ENCODE measurements around the gene IMMP2L. TPM values are rescaled to one million over a fixed set of nuclear protein-coding genes. Genes with fewer than 3 reads are reported as not detected.

The IMMP2L gene
- polyA plus RNA-seq, 1 donor (not counting 4 experiments of a cell fraction or from before 2014, with no cell fraction given): 14.1 TPM

DNA sequence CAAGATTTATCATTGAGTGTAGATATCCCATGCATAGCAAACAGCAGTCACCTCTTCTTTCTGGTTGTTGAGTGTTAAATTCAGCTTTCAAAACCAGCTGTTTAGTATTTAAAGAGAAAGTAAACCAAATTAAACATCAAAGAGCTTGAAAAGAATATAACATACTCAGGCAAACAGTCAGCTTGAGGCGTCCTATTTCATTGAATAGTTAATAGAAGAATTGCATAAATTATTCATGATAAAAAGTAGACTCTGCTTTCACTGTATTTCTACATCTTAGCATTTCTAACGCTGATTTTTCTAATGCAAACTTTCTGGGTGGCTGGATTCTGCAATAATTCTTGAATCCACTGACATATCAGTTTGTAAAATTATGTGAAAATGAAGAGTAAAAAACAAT is 935.9 kb downstream of the IMMP2L start:
- Histone ChIP-seq H3K9ac (ENCODE audit: control insufficient read depth, extremely low read depth, insufficient read depth, low read length) (no peak overlapping the region), H3K79me2 (ENCODE audit: control insufficient read depth, insufficient read depth, low read length) (no peaks in the 10 kb centered on the region), H3K4me3 (ENCODE audit: control insufficient read depth in 2 of 3, extremely low read depth in 1 of 3, insufficient read depth in 2 of 3, low read depth in 1 of 3, low read length in 3 of 3) (no peak overlapping the region), H3K4me2 (ENCODE audit: control insufficient read depth, extremely low read depth, insufficient read depth, low read depth, low read length) (no peak overlapping the region), H2AFZ (ENCODE audit: control insufficient read depth, low read length) (no peak overlapping the region), H4K20me1 (ENCODE audit: control insufficient read depth, extremely low read depth, insufficient read depth, low read length) (no peaks in the 10 kb centered on the region), H3K36me3 (ENCODE audit: control insufficient read depth in 2 of 2, extremely low read depth in 1 of 2, insufficient read depth in 2 of 2, low read length in 2 of 2) (no peaks in the 10 kb centered on the region), H3K27me3 (ENCODE audit: control insufficient read depth, extremely low read depth, insufficient read depth, low read length) (no peaks in the 10 kb centered on the region), H3K4me1 (ENCODE audit: control insufficient read depth, extremely low read depth, insufficient read depth, low read length) (no peaks in the 10 kb centered on the region), H3K9me1 (ENCODE audit: control insufficient read depth, extremely low read depth, insufficient read depth, low read length) (no peaks in the 10 kb centered on the region), H3K27ac (ENCODE audit: control insufficient read depth, insufficient read depth, low read length) (no peak overlapping the region), H3K9me3 (ENCODE audit: control insufficient read depth, low read depth, low read length) (no peaks in the 10 kb centered on the region)
- DNase-seq (ENCODE audit: low read depth, low spot score) (no peak), FAIRE-seq (no peak)
- dilution Hi-C loops (cut with MboI; ENCODE audit: extremely low pct_ligation_motif_present, low sequenced_read_pairs): no loop called here
- TF ChIP-seq, protein P1, sequence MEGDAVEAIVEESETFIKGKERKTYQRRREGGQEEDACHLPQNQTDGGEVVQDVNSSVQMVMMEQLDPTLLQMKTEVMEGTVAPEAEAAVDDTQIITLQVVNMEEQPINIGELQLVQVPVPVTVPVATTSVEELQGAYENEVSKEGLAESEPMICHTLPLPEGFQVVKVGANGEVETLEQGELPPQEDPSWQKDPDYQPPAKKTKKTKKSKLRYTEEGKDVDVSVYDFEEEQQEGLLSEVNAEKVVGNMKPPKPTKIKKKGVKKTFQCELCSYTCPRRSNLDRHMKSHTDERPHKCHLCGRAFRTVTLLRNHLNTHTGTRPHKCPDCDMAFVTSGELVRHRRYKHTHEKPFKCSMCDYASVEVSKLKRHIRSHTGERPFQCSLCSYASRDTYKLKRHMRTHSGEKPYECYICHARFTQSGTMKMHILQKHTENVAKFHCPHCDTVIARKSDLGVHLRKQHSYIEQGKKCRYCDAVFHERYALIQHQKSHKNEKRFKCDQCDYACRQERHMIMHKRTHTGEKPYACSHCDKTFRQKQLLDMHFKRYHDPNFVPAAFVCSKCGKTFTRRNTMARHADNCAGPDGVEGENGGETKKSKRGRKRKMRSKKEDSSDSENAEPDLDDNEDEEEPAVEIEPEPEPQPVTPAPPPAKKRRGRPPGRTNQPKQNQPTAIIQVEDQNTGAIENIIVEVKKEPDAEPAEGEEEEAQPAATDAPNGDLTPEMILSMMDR (optimal IDR thresholded peaks at IDR 0.05 in 1 of 3, IDR thresholded peaks at IDR 0.05 in 1 of 3, conservative IDR thresholded peaks at IDR 0.05 in 1 of 3; ENCODE audit: extremely low read depth in 1 of 3, insufficient read depth in 2 of 3, low read length in 3 of 3): no peak
- TF ChIP-seq EZH2 (IDR thresholded peaks at IDR 0.05; ENCODE audit: low read length): no peak

DNA sequence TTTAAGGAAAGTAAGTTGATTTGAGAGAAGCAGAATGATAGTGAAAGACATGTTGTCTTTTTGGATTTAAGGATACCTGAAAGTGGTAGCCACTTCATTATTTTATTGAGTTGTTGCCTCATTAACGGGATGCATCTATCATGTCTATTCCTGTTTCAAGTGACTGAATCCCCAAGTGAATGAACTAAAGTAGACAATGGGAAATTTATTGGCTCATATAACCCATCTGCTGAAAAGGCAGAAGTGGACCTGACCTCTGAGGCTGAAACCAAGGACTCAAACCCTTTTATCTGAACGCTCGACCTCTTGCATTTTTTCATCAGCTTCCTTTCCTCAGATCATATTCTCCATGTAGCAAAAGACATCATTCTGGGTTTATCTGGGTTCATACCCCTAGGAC is 937.0 kb downstream of the IMMP2L start:
- no peak overlapping the region for H3K4me2 ChIP-seq (ENCODE audit: control insufficient read depth, extremely low read depth, insufficient read depth, low read depth, low read length)
- H3K9me3 ChIP-seq (ENCODE audit: control insufficient read depth, low read depth, low read length): no peaks in the 10 kb centered on the region
- H3K9me1 ChIP-seq (ENCODE audit: control insufficient read depth, extremely low read depth, insufficient read depth, low read length): no peaks in the 10 kb centered on the region
- no peak overlapping the region for H3K4me3 ChIP-seq (ENCODE audit: control insufficient read depth in 2 of 3, extremely low read depth in 1 of 3, insufficient read depth in 2 of 3, low read depth in 1 of 3, low read length in 3 of 3)
- FAIRE-seq (no peak), DNase-seq (ENCODE audit: low read depth, low spot score) (no peak)
- TF ChIP-seq, protein P1 (optimal IDR thresholded peaks at IDR 0.05 in 1 of 3, IDR thresholded peaks at IDR 0.05 in 1 of 3, conservative IDR thresholded peaks at IDR 0.05 in 1 of 3; ENCODE audit: extremely low read depth in 1 of 3, insufficient read depth in 2 of 3, low read length in 3 of 3): no peak
- TF ChIP-seq EZH2 (IDR thresholded peaks at IDR 0.05; ENCODE audit: low read length): no peak
- H3K9ac ChIP-seq (ENCODE audit: control insufficient read depth, extremely low read depth, insufficient read depth, low read length): no peak overlapping the region
- H3K36me3 ChIP-seq (ENCODE audit: control insufficient read depth in 2 of 2, extremely low read depth in 1 of 2, insufficient read depth in 2 of 2, low read length in 2 of 2): no peaks in the 10 kb centered on the region
- H3K79me2 ChIP-seq (ENCODE audit: control insufficient read depth, insufficient read depth, low read length): no peaks in the 10 kb centered on the region
- H3K4me1 ChIP-seq (ENCODE audit: control insufficient read depth, extremely low read depth, insufficient read depth, low read length): no peaks in the 10 kb centered on the region
- H4K20me1 ChIP-seq (ENCODE audit: control insufficient read depth, extremely low read depth, insufficient read depth, low read length): no peaks in the 10 kb centered on the region
- no peak overlapping the region for H3K27ac ChIP-seq (ENCODE audit: control insufficient read depth, insufficient read depth, low read length)
- dilution Hi-C loops (cut with MboI; ENCODE audit: extremely low pct_ligation_motif_present, low sequenced_read_pairs): no loop called here
- H2AFZ ChIP-seq (ENCODE audit: control insufficient read depth, low read length): no peak overlapping the region
- H3K27me3 ChIP-seq (ENCODE audit: control insufficient read depth, extremely low read depth, insufficient read depth, low read length): no peaks in the 10 kb centered on the region

All from keratinocyte (primary cell).